Astrocyte of the cerebellum (primary cell): ENCODE data around the gene ZSWIM2.
A peak's percentile ranks its signal among the peaks of the same experiment; 100 is the strongest.
"Not testable (repeated sequence)": the region's sequence is repeated elsewhere in the genome, so short reads cannot be mapped to it uniquely, and the experiment has no call there.

ENCODE experiments used
- DNase-seq: peaks from one replicate; pipeline ENCODE4 v3.0.0-alpha.2; 2011; ENCODE audit warnings: low read depth
- H3K4me3 ChIP-seq: 2 replicates; pipeline ENCODE4 v1.5.1; 2011; ENCODE audit warnings: mild to moderate bottlenecking, low read depth, low read length, moderate library complexity
- in situ Hi-C: cut with HindIII; loops from 2 replicates; pipeline ENCODE4 v1.10.0; 2017; ENCODE audit warnings: low sequenced_read_pairs
- TF ChIP-seq, protein P1 (sequence below): IDR thresholded peaks from 2 replicates; pipeline ENCODE4 v1.5.1; 2012; ENCODE audit warnings: low read length, low read depth, moderate library complexity, mild to moderate bottlenecking; ENCODE audit errors: missing control alignments

The ZSWIM2 gene, protein sequence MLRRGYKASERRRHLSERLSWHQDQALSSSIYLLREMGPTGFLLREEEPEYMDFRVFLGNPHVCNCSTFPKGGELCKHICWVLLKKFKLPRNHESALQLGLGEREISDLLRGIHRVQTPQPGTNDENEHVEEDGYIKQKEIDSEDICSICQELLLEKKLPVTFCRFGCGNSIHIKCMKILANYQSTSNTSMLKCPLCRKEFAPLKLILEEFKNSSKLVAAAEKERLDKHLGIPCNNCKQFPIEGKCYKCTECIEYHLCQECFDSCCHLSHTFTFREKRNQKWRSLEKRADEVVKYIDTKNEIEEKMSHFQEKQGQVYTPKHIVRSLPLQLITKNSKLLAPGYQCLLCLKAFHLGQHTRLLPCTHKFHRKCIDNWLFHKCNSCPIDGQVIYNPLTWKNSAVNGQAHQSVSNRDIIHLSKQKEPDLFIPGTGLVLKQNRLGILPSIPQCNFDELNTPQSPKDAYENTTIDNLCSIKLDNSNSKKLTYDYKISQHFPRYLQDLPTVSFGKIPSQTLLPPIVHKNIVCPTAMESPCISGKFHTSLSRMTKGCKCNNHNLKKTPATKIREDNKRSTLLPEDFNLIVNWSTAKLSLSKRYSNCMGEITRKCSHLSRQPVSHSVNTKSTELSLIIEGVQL

DNA sequence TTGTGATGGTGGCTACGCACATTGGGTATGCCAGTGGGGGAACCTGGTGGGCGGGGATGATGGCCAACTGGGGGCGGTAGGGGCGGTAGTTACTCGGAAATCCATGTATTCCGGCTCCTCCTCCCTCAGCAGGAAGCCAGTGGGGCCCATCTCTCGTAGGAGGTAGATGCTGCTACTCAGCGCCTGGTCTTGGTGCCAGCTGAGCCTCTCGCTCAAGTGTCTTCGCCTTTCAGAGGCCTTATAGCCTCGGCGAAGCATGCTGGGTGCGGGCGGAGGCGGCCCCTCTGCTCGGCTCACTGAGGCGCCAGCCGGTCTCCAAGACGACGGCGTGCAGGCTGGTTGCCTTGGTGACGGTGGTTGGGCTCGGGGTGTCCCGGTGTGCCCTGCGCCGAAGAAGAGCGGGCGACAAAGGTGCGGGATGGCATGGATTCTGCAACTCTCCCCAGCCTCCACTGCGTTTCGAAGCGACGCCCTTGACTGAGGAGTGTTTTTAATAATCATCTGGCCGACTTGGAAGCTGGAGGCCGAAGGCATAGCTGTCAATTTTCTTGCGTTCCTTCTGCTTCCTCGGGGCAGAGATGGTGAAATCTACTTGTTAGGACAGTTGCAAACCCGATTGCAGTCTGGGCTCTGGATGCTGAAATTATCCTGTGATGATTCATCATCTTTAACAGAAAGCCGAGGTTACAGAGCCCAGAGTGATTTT is at the start of gene ZSWIM2:
Gene ZSWIM2 (minus strand): TSS at position 298 of the 706 bp plus-strand sequence. CDS start 40 bp downstream, at position 258.
- in situ Hi-C loops: no loop called here
- peak within 1 kb of the TSS; percentile 50 for H3K4me3 ChIP-seq
- peak; percentile 56 for DNase-seq
- TF ChIP-seq, protein P1, sequence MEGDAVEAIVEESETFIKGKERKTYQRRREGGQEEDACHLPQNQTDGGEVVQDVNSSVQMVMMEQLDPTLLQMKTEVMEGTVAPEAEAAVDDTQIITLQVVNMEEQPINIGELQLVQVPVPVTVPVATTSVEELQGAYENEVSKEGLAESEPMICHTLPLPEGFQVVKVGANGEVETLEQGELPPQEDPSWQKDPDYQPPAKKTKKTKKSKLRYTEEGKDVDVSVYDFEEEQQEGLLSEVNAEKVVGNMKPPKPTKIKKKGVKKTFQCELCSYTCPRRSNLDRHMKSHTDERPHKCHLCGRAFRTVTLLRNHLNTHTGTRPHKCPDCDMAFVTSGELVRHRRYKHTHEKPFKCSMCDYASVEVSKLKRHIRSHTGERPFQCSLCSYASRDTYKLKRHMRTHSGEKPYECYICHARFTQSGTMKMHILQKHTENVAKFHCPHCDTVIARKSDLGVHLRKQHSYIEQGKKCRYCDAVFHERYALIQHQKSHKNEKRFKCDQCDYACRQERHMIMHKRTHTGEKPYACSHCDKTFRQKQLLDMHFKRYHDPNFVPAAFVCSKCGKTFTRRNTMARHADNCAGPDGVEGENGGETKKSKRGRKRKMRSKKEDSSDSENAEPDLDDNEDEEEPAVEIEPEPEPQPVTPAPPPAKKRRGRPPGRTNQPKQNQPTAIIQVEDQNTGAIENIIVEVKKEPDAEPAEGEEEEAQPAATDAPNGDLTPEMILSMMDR: no peak

DNA sequence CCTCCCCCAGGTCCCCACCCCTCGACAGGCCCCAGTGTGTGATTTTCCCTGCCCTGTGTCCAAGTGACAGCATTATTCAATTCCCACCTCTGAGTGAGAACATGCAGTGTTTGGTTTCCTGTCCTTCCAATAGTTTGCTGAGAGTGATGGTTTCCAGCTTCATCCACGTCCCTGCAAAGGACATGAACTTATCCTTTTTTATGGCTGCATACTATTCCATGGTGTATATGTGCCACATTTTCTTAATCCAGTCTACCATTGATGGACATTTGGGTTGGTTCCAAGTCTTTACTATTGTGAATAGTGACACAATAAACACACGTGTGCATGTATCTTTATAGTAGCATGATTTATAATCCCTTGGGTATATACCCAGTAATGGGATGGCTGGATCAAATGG is 47.2 kb upstream of the ZSWIM2 start:
- in situ Hi-C loops, DNase-seq, H3K4me3 ChIP-seq: not testable (repeated sequence)

DNA sequence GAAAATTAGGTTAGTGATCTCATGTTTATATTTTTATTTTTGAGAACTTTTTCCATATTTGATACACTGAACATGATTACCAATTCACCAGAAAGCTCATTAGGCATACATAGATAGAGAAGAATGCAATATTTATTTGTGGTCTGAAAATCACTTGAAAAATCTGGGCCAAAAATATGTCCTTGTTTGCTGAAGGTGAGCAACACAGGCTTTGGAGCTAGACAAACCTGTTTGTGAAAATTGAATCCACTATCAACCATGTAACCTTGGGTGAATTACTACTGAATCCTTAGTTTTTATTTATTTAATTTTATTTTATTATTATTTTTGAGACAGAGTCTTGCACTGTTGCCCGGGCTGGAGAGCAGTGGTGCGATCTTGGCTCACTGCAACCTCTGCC is 46.5 kb upstream of the ZSWIM2 start:
- in situ Hi-C loops: no loop called here

DNA sequence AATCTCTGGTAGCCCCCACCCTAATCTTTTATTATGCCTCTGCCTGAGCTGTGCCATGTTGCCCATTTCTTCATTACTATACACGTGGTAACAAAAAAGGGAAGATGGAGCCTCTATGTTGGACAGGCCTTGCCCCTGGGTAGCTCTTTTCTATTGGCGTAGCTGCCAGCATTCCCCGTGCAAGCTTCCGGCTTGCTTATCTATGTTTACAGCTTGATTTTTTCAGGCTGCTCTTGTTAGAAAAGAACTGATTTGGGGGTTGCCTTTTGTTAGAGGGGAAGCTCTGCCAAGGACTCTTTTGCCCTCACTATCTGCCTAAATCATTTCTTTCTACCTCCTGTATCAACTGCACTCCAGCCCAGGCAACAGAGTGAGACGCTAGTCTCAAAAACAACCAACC is 45.5 kb upstream of the ZSWIM2 start:
- DNase-seq: no peak
- in situ Hi-C loops: no loop called here
- TF ChIP-seq, protein P1: no peak
- H3K4me3 ChIP-seq: no peak overlapping the region

More for the DNA sequence above, 46.5 kb upstream of the ZSWIM2 start:
- no peak overlapping the region for H3K4me3 ChIP-seq
- no peak for DNase-seq
- TF ChIP-seq, protein P1: no peak

DNA sequence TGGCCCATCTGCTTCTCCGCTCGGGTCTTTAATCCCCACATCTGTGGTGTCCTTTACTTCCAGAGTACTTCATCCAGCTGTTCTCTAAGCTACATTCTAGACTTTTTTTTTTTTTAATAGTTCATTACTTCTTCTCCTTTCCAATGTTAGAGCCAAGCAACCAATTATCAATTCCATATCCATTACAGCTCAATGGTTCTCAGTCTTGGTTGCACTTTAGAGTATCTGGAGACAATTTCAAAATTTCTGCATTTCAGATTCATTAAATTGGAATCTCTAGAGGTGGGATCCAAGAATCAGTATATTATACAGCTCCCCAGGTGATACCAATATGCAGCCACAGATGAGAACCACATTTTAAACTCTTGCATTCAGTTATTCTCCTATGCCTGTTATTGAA is 43.9 kb upstream of the ZSWIM2 start:
- TF ChIP-seq, protein P1: no peak
- in situ Hi-C loops: no loop called here
- DNase-seq: no peak
- H3K4me3 ChIP-seq: no peak overlapping the region

DNA sequence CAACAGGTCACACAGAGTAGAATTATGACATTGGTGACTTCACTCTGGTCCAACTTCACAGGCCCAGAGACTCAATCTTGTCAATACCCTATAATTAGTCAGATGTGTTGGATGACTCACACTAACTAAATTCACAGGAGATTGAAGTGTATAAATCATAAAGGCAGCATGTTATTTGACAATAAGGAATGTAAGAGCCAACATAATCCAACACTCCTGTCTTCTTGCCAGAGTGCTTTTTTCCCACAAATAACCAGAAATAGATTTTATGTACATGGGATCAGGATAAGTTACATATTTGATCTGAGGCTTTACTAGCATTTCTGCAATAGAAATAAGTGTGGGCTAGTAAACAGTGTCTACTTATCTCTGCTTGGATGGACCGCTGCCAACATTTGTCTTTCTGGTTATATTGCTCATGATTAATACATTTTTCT is 42.2 kb upstream of the ZSWIM2 start:
- DNase-seq: no peak
- TF ChIP-seq, protein P1: no peak
- in situ Hi-C loops: no loop called here
- H3K4me3 ChIP-seq: no peak overlapping the region
